ENCODE measurements around the gene CAPN13.

DNA sequence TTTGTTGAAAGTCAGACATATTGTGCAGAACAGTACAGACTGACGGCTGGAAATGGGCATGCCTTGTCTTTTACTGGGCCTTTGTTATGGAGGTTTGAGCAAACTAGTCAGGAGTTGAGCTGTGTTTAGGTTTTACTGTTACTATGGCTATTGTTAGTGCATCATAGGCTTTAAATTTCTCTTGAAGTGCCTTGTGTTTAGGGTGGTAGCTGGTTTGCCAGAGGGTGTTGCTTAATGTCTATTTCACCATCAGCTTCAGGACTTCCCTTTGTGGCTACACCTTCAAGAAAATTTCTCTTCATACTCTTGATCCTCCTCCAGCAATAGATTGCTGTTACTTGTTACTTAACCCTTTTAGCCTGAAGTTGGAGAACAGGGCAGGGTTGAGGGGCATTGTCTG, 104.6 kb downstream of the CAPN13 start:
- TF ChIP-seq, protein P1, sequence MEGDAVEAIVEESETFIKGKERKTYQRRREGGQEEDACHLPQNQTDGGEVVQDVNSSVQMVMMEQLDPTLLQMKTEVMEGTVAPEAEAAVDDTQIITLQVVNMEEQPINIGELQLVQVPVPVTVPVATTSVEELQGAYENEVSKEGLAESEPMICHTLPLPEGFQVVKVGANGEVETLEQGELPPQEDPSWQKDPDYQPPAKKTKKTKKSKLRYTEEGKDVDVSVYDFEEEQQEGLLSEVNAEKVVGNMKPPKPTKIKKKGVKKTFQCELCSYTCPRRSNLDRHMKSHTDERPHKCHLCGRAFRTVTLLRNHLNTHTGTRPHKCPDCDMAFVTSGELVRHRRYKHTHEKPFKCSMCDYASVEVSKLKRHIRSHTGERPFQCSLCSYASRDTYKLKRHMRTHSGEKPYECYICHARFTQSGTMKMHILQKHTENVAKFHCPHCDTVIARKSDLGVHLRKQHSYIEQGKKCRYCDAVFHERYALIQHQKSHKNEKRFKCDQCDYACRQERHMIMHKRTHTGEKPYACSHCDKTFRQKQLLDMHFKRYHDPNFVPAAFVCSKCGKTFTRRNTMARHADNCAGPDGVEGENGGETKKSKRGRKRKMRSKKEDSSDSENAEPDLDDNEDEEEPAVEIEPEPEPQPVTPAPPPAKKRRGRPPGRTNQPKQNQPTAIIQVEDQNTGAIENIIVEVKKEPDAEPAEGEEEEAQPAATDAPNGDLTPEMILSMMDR (IDR thresholded peaks at IDR 0.05) = no peak
- no peak for TF ChIP-seq EZH2 (IDR thresholded peaks at IDR 0.05; ENCODE audit: borderline replicate concordance, insufficient read depth, low read depth, low read length, poor library complexity, severe bottlenecking)
